Measurements from ENCODE around the gene ZNF74.
A peak's percentile ranks its signal among the peaks of the same experiment; 100 is the strongest.

ZNF74 gene

DNA sequence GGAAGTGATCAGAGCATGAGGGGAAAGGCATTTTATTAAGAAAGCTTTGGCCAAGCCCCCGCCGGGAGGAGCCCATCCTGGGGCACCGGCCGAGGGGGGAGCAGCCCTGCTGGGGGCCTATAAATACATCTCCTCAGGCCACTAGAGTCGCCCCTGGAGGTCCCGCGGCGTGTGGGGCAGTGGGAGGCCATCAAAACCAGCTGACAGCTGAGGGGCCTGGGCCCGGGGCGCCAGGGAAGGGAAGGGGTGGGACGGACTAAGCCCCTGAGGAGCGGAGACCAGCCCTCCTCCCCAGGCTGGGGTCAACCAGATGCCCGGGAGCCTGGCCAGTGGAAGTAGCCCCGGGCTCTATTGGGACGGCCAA lies 30.6 kb downstream of the ZNF74 start:
- Histone ChIP-seq H3K27ac (ENCODE audit: low read depth, low read length) (peak overlapping the region; percentile 39), H3K9me3 (ENCODE audit: low read length) (no peaks in the 10 kb centered on the region), H3K36me3 (ENCODE audit: insufficient read depth, low read length) (peaks cover 10% of the 10 kb centered on the region), H3K4me1 (ENCODE audit: insufficient read depth, low read length) (peaks cover 27% of the 10 kb centered on the region), H3K4me3 (ENCODE audit: low read depth in 1 of 2, low read length in 2 of 2) (no peak overlapping the region), H3K9ac (ENCODE audit: low read length) (no peak overlapping the region), H3K27me3 (ENCODE audit: control insufficient read depth in 1 of 2, insufficient read depth in 2 of 2, low read length in 2 of 2) (no peaks in the 10 kb centered on the region)

DNA sequence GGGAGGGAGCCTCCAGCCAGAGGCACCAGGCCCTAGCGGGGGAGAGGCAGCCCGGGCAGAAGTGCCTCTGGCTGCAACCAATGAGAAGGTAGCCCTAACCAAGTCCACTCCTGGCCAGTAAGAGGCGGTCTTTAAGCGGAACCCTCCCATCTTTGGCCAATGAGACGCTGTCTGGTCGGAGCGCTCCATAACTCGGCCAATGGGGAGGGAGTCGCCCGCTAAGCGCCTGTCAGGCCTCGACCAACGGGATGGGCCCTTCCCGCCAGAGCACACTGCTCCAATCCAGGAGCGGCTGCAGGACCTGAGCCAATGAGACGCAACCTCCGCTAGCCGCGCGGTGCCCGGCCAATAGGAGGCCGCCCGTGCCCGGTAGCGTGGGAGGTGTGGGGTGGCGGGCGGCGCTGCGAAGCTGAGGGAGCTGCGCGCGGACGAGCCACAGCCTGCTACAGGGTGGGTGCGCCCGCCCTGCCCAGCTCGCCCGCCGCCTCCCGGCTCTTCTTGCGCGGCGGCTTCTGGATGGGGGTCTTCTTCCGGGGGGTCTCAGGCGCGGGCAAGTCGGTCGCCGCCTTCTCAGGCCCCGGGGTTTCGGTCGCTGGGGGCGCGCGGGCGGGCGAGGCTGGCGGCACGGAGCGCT lies 31.1 kb downstream of the ZNF74 start:
- H3K9me3 ChIP-seq (ENCODE audit: low read length) = no peaks in the 10 kb centered on the region
- no peak overlapping the region for H3K4me3 ChIP-seq (ENCODE audit: low read depth in 1 of 2, low read length in 2 of 2)
- no peak overlapping the region for H3K27ac ChIP-seq (ENCODE audit: low read depth, low read length)
- peaks cover 27% of the 10 kb centered on the region for H3K4me1 ChIP-seq (ENCODE audit: insufficient read depth, low read length)
- H3K9ac ChIP-seq (ENCODE audit: low read length) = no peak overlapping the region
- H3K27me3 ChIP-seq (ENCODE audit: control insufficient read depth in 1 of 2, insufficient read depth in 2 of 2, low read length in 2 of 2) = no peaks in the 10 kb centered on the region
- H3K36me3 ChIP-seq (ENCODE audit: insufficient read depth, low read length) = peaks cover 10% of the 10 kb centered on the region

DNA sequence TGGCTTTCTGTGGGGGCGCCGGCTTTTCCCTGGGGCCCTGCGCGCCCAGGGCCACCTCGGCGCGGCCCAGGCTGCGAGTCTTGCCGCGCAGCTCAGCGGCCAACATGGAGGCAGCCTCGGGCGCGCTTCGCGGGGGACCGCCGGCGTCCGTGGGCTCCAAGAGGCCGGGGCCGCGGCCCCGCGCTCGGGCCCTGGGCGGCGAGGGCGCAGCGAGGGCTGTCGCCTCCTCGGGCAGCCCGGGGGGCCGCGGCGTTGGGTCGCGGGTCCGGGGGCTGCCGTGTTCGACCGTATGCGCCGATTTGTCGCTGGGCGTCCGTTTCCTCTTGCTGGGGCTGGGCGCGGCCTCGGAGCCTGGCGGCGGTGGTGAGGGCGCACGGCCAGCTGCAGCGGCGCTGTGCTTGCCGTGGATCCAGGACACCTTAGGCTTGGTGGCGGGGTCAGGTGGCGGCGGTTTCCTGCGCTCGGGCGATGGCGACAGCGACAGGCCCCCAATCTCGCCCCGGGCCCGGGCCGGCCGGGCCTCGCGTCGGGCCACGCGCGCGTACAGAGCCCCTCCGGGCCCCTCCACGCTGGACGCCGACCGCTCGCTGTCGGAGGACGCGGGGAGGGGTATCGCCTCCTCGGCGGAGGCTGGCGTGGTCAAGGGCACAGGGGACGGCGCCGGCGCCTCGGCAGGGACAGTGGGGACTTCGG lies 31.8 kb downstream of the ZNF74 start:
- Histone ChIP-seq H3K9me3 (ENCODE audit: low read length) (no peaks in the 10 kb centered on the region), H3K27ac (ENCODE audit: low read depth, low read length) (no peak overlapping the region), H3K4me3 (ENCODE audit: low read depth in 1 of 2, low read length in 2 of 2) (no peak overlapping the region), H3K27me3 (ENCODE audit: control insufficient read depth in 1 of 2, insufficient read depth in 2 of 2, low read length in 2 of 2) (no peaks in the 10 kb centered on the region), H3K36me3 (ENCODE audit: insufficient read depth, low read length) (peaks cover 10% of the 10 kb centered on the region), H3K4me1 (ENCODE audit: insufficient read depth, low read length) (peaks cover 27% of the 10 kb centered on the region), H3K9ac (ENCODE audit: low read length) (no peak overlapping the region)

DNA sequence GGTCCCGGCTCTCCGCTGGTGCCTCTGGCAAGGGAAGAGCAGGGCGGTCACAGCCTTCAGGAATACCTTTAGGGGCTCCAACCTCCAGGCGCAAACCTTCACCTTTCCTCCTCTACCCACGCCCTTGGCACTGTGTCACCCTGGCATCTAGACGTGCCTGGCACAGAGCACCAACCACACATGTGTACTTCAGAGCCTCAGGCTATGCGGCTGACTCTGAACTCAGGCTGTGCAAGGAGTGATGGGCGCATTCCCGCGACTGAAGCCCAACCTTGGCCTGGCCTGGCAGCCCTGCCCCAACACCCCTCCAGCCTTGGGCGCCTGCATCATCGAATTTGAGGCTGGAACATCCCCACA lies 32.3 kb downstream of the ZNF74 start:
- peaks cover 27% of the 10 kb centered on the region for H3K4me1 ChIP-seq (ENCODE audit: insufficient read depth, low read length)
- H3K27ac ChIP-seq (ENCODE audit: low read depth, low read length) = no peak overlapping the region
- no peaks in the 10 kb centered on the region for H3K27me3 ChIP-seq (ENCODE audit: control insufficient read depth in 1 of 2, insufficient read depth in 2 of 2, low read length in 2 of 2)
- no peaks in the 10 kb centered on the region for H3K9me3 ChIP-seq (ENCODE audit: low read length)
- H3K36me3 ChIP-seq (ENCODE audit: insufficient read depth, low read length) = peaks cover 10% of the 10 kb centered on the region
- H3K4me3 ChIP-seq (ENCODE audit: low read depth in 1 of 2, low read length in 2 of 2) = no peak overlapping the region
- no peak overlapping the region for H3K9ac ChIP-seq (ENCODE audit: low read length)

DNA sequence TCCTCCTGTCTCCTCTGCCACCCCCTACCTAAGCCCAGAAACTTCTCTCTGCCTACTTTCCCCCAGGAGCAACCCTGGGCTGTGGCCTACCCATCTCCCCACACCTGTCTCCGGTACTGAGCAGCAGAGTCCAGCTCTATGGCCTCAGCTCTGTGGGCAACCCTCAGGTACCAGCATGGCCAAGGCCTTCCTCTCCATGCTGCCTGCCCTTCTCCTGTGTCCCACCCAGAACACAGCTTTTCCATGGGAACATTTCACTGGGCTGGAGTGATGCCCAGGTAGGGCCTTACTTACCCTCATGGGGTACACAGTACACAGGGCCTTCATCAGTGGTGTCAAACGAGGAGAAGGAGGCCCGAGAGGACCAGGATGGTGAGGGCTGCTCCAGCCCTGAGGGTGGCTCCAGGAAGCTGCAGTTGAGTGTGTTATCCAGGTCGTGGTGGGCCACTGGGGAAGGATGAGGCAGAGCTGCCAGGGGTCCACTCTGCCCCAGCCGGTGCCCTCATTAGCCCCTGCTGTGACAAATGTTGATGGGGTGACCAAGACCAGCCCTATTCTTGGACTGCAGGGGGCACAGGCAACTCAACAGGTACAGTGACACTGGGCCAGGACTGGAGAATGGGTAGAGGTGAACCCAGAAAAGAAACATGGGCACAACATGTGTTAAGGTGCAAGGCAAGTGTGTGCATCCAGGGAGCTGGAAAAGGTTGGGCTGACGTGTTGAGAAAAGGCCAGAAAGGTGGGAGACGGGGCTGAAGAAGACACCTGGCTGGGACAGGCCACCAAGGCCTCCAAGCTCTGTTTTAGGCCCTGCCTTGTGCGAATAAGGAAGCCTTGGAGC lies 33.4 kb downstream of the ZNF74 start:
- Histone ChIP-seq H3K36me3 (ENCODE audit: insufficient read depth, low read length) (peaks cover 10% of the 10 kb centered on the region), H3K4me1 (ENCODE audit: insufficient read depth, low read length) (peaks cover 24% of the 10 kb centered on the region), H3K27ac (ENCODE audit: low read depth, low read length) (no peak overlapping the region), H3K9me3 (ENCODE audit: low read length) (no peaks in the 10 kb centered on the region), H3K9ac (ENCODE audit: low read length) (no peak overlapping the region), H3K27me3 (ENCODE audit: control insufficient read depth in 1 of 2, insufficient read depth in 2 of 2, low read length in 2 of 2) (no peaks in the 10 kb centered on the region), H3K4me3 (ENCODE audit: low read depth in 1 of 2, low read length in 2 of 2) (no peak overlapping the region)

DNA sequence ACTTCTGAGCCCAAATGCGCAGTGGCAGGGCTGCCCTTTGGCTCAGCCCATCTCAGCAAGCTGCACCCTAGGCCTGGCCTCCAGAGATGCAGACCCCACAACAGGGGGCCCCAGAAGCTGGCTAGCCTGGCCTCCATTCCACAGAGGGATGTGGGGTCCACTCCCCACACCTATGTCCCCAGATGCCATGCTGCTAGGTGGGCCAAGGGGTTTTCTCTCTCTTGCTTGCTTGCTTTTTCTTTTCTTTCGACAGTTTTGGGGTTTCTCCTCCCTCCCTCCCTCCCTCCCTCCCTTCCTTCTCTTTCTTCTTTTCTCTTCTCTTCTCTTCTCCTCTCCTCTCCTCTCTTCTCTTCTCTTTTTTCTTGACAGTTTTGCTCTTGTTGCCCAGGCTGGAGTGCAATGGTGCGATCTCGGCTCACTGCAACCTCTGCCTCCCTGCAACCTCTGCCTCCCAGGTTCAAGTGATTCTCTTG lies 34.0 kb downstream of the ZNF74 start:
- H3K27ac ChIP-seq (ENCODE audit: low read depth, low read length) = no peak overlapping the region
- no peak overlapping the region for H3K9ac ChIP-seq (ENCODE audit: low read length)
- peaks cover 18% of the 10 kb centered on the region for H3K4me1 ChIP-seq (ENCODE audit: insufficient read depth, low read length)
- no peaks in the 10 kb centered on the region for H3K9me3 ChIP-seq (ENCODE audit: low read length)
- H3K27me3 ChIP-seq (ENCODE audit: control insufficient read depth in 1 of 2, insufficient read depth in 2 of 2, low read length in 2 of 2) = no peaks in the 10 kb centered on the region
- no peak overlapping the region for H3K4me3 ChIP-seq (ENCODE audit: low read depth in 1 of 2, low read length in 2 of 2)
- H3K36me3 ChIP-seq (ENCODE audit: insufficient read depth, low read length) = peaks cover 10% of the 10 kb centered on the region

DNA sequence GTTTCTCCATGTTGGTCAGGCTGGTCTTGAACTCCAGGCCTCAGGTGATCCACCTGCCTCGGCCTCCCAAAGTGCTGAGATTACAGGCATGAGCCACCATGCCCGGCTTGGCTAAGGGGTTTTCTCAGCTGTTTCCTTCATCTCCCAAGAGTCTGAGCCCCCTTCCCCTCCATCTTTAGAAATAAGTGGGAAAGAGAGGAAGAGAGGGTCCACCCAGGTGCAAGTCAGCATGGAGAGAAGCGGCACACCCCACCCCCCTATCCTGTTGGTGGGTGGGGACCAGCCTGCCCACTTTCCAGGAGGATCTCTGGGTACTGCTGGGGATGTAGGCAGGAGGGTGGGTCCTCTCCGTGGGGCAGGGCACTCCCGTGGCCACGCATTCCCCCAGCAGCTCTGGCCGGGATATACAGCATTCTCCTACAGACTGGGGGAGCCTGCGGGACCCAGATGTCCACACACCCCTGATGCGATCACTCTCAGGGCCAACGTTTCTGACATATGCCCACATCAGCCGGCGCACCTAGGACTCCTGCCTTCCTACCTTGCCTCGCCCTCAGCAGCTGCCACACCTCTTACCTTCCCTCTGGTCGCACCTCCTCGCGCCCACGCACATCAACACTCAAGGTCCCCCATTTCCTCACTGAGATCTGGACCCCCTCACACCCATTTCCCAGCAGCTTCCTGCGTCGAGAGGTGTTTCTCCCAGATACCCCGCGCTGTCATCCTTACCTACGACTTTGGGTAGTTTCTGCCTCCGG lies 34.7 kb downstream of the ZNF74 start:
- H3K27ac ChIP-seq (ENCODE audit: low read depth, low read length) = no peak overlapping the region
- peaks cover 11% of the 10 kb centered on the region for H3K4me1 ChIP-seq (ENCODE audit: insufficient read depth, low read length)
- no peaks in the 10 kb centered on the region for H3K9me3 ChIP-seq (ENCODE audit: low read length)
- no peak overlapping the region for H3K9ac ChIP-seq (ENCODE audit: low read length)
- H3K4me3 ChIP-seq (ENCODE audit: low read depth in 1 of 2, low read length in 2 of 2) = no peak overlapping the region
- peaks cover 10% of the 10 kb centered on the region for H3K36me3 ChIP-seq (ENCODE audit: insufficient read depth, low read length)
- no peaks in the 10 kb centered on the region for H3K27me3 ChIP-seq (ENCODE audit: control insufficient read depth in 1 of 2, insufficient read depth in 2 of 2, low read length in 2 of 2)

DNA sequence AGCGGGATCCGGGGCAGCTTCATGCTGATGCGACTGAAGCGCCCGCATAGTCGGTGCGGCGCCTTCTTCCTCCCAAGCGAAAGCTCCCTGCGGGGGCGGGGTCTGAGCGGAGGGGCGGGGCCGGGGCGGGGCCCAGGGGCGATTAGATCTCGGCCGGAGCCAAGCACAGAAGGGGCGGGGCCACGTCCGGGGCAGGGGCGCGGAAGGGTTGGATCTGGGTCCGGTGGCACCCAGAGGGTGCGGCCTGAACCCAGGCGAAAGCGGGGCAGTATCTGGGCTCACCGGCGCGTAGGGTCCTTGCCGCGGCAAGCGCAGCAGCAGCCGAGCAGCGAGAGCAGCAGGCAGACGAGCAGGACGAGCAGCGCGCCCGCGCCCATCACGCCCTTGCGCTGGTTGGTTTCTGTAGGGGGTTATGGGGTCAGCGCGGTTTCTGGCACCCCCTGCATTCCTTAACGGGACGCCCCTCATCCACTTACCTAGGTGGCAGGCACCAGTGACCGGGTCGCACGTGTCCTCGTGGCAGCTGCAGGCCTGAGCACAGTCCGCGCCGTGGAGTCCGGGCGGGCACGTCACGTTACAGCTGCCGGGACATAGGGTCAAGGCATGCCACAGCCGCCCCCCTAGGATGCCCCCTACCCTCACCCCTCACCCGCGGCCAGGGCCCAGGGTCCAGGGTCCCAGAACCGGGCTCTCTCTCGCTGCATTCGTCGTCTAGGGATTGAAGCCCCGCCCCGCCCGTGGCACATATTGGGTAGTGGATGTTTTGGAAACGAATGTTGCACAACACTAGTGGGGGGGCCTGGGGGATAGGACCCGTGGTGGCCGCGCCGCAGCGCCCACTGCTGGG lies 35.5 kb downstream of the ZNF74 start:
- no peak overlapping the region for H3K9ac ChIP-seq (ENCODE audit: low read length)
- no peak overlapping the region for H3K4me3 ChIP-seq (ENCODE audit: low read depth in 1 of 2, low read length in 2 of 2)
- H3K27me3 ChIP-seq (ENCODE audit: control insufficient read depth in 1 of 2, insufficient read depth in 2 of 2, low read length in 2 of 2) = no peaks in the 10 kb centered on the region
- H3K36me3 ChIP-seq (ENCODE audit: insufficient read depth, low read length) = peaks cover 10% of the 10 kb centered on the region
- no peak overlapping the region for H3K27ac ChIP-seq (ENCODE audit: low read depth, low read length)
- H3K4me1 ChIP-seq (ENCODE audit: insufficient read depth, low read length) = peaks cover 3% of the 10 kb centered on the region
- H3K9me3 ChIP-seq (ENCODE audit: low read length) = no peaks in the 10 kb centered on the region

DNA sequence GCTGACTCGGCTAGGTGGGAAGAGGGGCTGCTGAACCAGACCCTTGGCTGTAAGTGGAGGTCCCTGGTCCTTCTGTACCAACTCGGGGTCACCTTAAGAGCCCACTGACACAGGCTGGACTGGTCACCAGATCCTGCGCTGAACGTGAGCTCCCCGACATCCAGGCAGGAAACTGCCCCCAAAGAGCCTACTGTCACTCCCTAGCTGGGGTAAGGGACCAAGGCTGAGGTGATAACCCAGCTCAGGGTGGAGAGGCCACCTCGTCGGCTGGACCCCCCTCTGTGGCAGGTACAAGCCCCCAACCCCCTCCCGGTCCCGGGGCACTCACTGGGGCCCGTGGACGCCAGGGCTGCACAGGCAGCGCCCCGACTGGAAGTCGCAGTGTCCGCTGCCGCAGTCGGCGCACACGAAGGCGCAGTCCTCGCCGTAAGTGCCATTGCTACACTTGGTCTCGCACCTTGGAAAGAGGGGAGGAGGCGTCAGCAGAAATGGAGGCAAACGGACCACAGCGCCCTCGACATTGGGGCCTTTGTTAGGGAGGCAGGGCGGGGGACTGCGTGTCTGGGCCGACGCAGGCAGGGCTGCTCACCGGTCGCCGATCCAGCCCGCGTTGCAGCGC lies 36.3 kb downstream of the ZNF74 start:
- Histone ChIP-seq H3K27ac (ENCODE audit: low read depth, low read length) (no peak overlapping the region), H3K4me3 (ENCODE audit: low read depth in 1 of 2, low read length in 2 of 2) (no peak overlapping the region), H3K27me3 (ENCODE audit: control insufficient read depth in 1 of 2, insufficient read depth in 2 of 2, low read length in 2 of 2) (no peaks in the 10 kb centered on the region), H3K36me3 (ENCODE audit: insufficient read depth, low read length) (peaks cover 10% of the 10 kb centered on the region), H3K9ac (ENCODE audit: low read length) (no peak overlapping the region), H3K4me1 (ENCODE audit: insufficient read depth, low read length) (peaks cover 1% of the 10 kb centered on the region), H3K9me3 (ENCODE audit: low read length) (no peaks in the 10 kb centered on the region)

DNA sequence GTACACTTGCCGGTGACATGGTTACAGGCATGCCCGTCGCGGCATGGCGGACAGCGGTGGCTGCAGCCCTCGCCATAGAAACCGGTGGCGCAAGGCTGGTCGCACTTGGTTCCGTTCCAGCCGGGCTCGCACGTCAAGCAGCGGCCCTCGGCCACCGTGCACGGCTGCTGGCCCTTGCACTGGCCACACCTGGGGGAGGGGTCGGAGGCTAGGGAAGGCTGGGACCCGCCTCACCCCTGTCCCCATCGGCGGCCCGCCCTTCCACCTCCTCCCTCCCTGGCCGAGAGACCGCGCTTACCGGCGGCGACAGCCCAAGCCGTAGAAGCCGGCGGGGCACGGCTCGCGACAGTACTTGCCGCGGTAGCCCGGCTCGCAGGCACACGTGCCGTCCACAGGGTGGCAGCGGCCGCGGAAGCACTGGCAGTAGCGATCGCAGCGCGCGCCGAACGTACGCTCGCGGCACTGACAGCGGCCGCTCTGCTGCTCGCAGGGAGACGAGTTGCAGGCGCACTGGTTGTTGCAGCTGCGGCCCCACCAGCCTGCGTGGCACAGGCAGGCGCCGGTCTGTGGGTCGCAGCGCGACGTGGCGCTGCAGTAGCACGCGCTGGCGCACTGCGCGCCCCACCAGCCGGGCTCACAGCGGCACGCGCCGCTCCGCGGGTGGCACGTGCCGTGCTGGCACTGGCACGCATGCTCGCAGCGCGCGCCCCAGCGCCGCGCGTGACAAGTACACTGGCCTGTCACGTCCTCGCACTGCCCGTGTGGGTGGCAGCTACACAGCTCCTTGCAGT lies 37.0 kb downstream of the ZNF74 start:
- Histone ChIP-seq H3K27me3 (ENCODE audit: control insufficient read depth in 1 of 2, insufficient read depth in 2 of 2, low read length in 2 of 2) (peaks cover 0 to under 1% of the 10 kb centered on the region in 2 donors), H3K4me3 (ENCODE audit: low read depth in 1 of 2, low read length in 2 of 2) (peak overlapping the region in 1 of 2 donors; percentile 20), H3K9me3 (ENCODE audit: low read length) (no peaks in the 10 kb centered on the region), H3K36me3 (ENCODE audit: insufficient read depth, low read length) (peaks cover 10% of the 10 kb centered on the region), H3K9ac (ENCODE audit: low read length) (no peak overlapping the region), H3K4me1 (ENCODE audit: insufficient read depth, low read length) (peaks cover 8% of the 10 kb centered on the region), H3K27ac (ENCODE audit: low read depth, low read length) (no peak overlapping the region)
